GM15510 (cell line): Measurements from ENCODE around the gene ZNF500.

Source experiments
- POLR2A ChIP-seq: IDR thresholded peaks from 3 replicates; pipeline ENCODE4 v1.6.1; 2011; ENCODE audit warnings: borderline replicate concordance; ENCODE audit not compliant: insufficient read length; ENCODE audit errors: extremely low read depth

Gene ZNF500

GRCh38 chr16:4766875-4767628 lies at the start of gene ZNF500:
Gene ZNF500 (minus strand): TSS chr16:4767162. CDS start chr16:4765978, 1,184 bp downstream.
- TF ChIP-seq POLR2A = peak; percentile 64

- no peak for TF ChIP-seq POLR2A
These were observed 47.7 kb upstream of the ZNF500 start for GRCh38 chr16:4814542-4815173.

- TF ChIP-seq POLR2A = no peak
These were observed 47.1 kb upstream of the ZNF500 start for GRCh38 chr16:4814046-4814445.

- no peak for TF ChIP-seq POLR2A
These were observed 46.5 kb upstream of the ZNF500 start for GRCh38 chr16:4813251-4814003.

GRCh38 chr16:4811773-4812172 lies 44.8 kb upstream of the ZNF500 start:
- TF ChIP-seq POLR2A = no peak

- TF ChIP-seq POLR2A = no peak
These were observed 44.3 kb upstream of the ZNF500 start for GRCh38 chr16:4811242-4811641.

GRCh38 chr16:4806280-4806679 lies 39.3 kb upstream of the ZNF500 start:
- TF ChIP-seq POLR2A = no peak

GRCh38 chr16:4805231-4805630 lies 38.3 kb upstream of the ZNF500 start:
- TF ChIP-seq POLR2A = no peak

GRCh38 chr16:4803898-4804762 lies 37.2 kb upstream of the ZNF500 start:
- TF ChIP-seq POLR2A = no peak

- no peak for TF ChIP-seq POLR2A
These were observed 36.5 kb upstream of the ZNF500 start for GRCh38 chr16:4803401-4803844.

GRCh38 chr16:4802659-4803287 lies 35.8 kb upstream of the ZNF500 start:
- no peak for TF ChIP-seq POLR2A

- peak; percentile 45 for TF ChIP-seq POLR2A
These were observed 35.1 kb upstream of the ZNF500 start, which contains the start of gene ROGDI for GRCh38 chr16:4801962-4802658. Gene ROGDI (minus strand): TSS chr16:4802633. CDS start chr16:4802571, 62 bp downstream.

GRCh38 chr16:4801051-4801961 lies 34.3 kb upstream of the ZNF500 start:
- TF ChIP-seq POLR2A = no peak
